GM19395 (cell line): ENCODE data around the gene INO80.

Experiments
- ATAC-seq: cut with Tn5 transposase; IDR thresholded peaks from one replicate; pipeline ENCODE4 v1.9.1; 2021; ENCODE audit warnings: mild to moderate bottlenecking, moderate library complexity; ENCODE audit not compliant: unreplicated experiment

The INO80 gene

GRCh38 chr15:41048397-41048796 is 67.7 kb downstream of the INO80 start:
- ATAC-seq = no peak

GRCh38 chr15:41047474-41047873 is 68.6 kb downstream of the INO80 start:
- ATAC-seq = no peak

DNA sequence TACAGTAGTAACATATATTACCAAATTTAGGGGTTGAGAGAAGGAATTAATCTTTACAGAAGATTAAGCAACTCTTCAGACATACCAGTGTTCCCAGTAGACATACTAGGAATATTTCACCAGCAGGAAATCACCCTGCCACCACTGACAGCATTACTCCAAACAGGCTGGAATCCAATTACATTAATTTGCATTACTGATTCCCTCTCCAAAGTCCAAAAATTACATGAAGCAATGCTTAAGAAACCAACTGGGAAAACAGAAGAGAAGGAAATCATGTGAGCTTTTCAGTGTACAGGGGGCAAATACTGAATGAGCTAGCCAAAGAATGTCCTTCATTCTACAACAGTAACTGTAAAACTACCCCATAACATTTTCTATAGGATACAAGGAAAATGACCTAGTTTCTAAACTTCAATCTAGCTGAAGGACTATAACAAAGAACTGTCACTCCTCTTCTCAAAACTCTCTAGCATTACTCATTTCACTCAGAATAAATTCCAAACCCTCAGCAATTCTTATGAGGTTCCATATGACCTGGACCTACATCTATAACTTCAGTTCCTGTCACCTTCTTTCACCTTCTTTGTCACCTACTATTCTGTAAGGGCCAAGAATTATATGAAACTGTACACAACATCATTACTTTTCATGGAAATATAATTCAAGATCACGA is 72.7 kb downstream of the INO80 start:
- ATAC-seq = no peak

DNA sequence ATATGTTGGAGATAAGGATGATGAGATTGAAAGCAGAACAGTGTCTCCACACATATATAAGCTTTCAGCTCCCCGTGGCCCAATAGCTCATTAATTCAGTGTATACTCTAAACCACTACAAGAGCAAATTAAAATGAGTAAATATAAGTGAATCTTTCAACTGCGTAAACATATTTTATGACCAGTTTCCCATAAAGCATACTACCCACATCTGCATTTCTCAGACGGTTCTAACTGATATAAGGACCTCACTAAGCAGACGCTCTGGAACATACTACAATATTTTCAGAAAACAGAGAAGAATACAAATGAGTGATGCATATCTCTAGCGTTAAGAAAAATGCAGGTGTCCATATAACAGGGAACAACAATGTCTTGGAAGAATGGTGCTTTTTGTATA is 73.2 kb downstream of the INO80 start:
- no peak for ATAC-seq

DNA sequence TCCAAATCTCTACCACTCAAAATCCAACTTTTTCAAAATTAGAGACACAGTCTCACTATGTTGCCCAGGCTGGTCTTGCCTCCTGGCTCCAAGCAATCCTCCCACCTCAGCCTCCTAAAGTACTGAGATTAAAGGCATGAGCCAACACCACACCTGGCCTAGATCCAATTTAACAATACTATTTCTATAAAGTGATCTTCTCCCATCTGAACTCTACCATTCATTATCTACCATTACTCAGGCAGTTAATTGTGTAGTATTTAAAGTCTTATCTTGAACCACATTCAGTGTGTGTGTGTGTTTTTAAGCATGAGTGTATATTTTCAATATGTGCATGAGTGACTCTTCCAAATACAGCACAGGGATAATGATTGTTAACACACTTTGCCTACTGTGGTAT is 77.0 kb downstream of the INO80 start:
- no peak for ATAC-seq

DNA sequence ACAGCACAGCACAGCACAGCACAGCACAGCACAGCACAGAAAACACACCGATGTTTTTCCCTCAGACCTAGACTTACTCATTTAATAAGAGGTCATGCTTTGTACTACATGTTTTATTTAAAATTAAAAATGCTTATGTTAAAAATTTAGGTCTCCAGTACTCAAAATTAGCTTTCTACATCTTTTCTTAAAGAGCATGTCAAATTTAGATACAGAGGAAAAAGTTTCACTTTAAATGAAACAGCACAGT is 84.1 kb downstream of the INO80 start:
- ATAC-seq = no peak

GRCh38 chr15:41031232-41032078 is 84.6 kb downstream of the INO80 start:
- ATAC-seq = no peak

DNA sequence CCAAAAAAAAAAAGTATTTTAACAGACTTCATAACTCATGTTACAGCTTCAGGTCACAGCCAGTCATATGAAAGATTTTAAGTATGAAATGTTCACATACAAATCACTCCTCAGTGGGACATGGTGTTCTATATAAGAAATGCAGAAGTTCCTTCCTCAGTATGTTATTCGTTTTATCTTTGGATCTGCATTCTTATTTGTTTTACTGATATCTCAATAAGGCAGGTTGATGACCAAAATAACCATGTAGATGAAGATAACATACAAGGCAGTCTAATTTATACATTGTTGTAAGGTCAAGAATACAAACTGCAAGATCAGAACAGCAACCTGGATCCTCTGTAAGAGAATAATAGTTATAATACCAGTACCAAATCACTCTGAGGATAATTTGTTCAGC is 87.2 kb downstream of the INO80 start:
- ATAC-seq = no peak

GRCh38 chr15:41025393-41025792 is 90.7 kb downstream of the INO80 start:
- ATAC-seq = no peak

- no peak for ATAC-seq
These were observed 91.2 kb downstream of the INO80 start for GRCh38 chr15:41024885-41025284.

DNA sequence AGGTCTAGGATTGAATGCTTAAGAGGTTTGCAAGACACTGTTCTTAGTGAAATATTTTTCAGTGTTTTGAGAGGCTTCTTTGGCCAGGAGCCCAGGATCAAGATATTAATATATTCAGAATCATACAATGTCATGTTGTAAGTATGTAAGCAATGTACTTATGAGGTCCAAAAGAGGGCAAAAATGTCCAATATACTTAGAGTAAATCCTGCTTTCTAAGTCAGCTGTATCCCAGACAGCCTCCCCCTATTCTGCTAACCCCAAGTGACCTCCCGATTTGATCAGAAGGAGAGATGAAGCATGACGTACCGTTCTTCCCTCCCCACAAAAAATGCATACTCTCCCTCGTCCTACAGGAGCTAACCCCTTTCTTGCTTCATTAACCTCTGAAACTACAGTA is 91.9 kb downstream of the INO80 start:
- no peak for ATAC-seq

- no peak for ATAC-seq
These were observed 93.5 kb downstream of the INO80 start for GRCh38 chr15:41022487-41023090.

DNA sequence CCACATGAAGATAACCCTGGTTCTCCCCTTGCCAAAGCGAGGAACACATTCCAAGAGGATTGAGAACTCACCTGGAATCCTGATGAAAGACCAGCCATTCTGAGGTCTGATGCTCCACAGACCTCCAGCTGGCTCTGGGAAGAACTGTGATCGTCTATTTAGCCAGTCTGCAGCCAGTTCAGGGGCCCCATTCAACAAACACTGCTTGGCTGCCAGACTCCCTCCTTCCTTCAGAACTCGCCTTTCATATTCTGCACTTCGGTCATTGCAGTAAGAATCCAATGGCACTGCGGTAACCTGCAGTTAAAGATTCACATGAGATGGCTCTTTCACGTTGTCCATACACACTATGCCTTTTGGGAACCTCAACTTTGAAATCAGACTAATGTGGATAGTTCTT is 95.3 kb downstream of the INO80 start:
- ATAC-seq = no peak

- no peak for ATAC-seq
These were observed 95.8 kb downstream of the INO80 start for GRCh38 chr15:41020311-41020710.

- no peak for ATAC-seq
These were observed 96.9 kb downstream of the INO80 start for GRCh38 chr15:41019174-41019573.

GRCh38 chr15:41018534-41018933 is 97.5 kb downstream of the INO80 start:
- ATAC-seq = no peak

DNA sequence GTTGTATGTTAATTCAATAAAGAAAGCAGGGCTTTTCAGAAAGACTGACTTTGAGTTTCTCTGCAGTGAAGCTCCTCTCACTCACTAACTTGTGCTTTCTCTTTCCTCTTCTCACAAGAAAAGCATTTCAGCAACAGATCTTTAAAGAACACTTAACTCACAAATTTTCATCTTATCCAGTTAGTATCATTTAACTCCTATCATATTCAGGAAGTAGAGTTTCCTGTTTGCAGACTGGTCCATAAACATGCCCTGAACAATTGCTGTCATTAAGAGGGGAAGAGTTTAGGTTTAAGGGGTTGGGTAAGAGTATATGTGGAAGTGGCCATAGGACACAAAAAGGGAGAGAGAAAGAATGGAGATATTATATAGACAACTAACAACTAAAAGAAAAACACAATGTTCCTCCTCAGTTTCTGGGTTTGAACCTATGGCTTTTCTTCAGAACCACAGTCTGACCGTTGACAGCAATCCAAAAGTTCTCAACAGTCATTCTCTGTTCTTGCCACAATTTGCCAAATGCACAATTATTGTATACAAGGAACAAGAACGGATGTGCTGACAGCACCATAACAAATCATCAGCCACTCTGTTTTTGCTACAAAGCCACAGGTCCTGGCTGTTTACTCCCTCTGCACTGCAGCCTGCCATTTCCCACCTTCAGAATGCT is 98.9 kb downstream of the INO80 start:
- no peak for ATAC-seq

GRCh38 chr15:41013691-41014414 is 102.2 kb downstream of the INO80 start:
- peak; percentile 53 for ATAC-seq

DNA sequence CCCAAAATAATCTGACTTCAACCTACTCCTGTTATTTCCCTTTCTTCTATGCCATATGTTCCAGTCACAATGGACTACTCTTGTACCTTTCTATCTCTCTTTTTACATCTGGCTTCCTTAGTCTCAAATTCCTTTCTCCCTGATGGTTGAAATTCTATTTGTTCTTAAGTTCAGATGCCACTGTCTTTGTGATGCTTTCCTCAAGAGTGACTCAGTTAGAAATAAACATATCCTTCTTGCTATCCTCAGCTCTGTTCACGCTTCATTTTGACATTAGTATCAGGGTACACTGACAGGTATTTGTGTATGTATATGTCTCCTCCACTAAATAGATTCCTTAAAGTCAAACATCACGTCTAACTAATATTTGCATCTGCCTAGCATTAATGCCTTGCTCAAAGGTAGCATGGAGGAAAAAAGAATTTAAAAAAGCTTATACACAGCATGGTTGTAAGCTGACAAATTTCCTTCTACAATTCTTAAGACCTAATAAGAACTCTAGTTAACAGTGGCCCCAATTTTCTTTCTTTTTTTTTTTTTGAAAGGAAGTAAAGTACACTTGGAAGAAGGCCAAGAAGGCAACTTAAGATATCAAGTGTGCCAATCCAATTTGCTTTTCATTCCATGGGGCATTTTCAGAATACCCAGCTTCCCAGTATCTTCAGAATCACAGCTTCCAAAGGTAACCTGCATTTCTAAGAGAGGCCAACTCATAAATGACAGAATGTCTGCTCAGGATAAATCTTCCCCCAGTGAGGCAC is 104.8 kb downstream of the INO80 start:
- no peak for ATAC-seq

DNA sequence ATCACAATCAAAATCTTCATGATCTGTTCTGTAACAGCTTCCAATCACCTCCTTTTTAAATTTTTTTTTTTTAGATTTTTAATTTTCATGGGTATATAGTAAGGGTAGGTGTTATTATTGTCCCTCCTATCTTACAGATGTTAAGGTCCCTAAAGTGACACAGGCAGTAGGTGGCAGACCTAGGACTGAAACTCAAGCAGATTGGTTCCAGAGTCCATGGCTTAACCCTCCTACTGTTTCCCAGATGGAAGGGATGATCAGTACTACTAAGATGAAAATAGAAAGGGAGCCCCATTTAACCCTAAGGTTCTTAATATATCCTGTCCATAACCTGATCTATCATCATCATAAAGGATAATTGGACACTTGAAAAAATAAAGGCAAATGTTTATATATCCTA is 105.7 kb downstream of the INO80 start:
- no peak for ATAC-seq
